ENCODE data around the gene PARS2.

PARS2 gene

DNA sequence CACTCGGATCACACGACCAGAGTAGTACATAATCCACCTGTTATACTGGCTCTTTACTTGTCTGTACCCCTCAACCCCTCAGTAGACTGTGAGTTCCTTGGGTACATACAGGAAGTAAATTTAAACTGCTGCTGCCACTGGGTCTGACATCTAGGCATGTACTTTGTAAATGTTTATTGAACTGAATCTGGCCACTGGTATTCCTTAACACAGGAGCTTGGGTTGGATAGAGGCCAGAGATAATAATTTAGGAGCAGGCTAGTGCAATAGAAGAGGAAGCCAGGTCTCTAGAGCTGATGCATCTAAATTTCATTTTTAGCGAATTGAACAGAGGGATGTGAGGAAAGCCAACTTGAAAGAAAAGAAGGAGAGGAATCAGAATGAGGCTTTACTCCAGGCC is 36.3 kb downstream of the PARS2 start:
- H3K4me3 ChIP-seq (ENCODE audit: low read depth, low read length): no peak overlapping the region
- TF ChIP-seq, protein P1, sequence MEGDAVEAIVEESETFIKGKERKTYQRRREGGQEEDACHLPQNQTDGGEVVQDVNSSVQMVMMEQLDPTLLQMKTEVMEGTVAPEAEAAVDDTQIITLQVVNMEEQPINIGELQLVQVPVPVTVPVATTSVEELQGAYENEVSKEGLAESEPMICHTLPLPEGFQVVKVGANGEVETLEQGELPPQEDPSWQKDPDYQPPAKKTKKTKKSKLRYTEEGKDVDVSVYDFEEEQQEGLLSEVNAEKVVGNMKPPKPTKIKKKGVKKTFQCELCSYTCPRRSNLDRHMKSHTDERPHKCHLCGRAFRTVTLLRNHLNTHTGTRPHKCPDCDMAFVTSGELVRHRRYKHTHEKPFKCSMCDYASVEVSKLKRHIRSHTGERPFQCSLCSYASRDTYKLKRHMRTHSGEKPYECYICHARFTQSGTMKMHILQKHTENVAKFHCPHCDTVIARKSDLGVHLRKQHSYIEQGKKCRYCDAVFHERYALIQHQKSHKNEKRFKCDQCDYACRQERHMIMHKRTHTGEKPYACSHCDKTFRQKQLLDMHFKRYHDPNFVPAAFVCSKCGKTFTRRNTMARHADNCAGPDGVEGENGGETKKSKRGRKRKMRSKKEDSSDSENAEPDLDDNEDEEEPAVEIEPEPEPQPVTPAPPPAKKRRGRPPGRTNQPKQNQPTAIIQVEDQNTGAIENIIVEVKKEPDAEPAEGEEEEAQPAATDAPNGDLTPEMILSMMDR (IDR thresholded peaks at IDR 0.05; ENCODE audit: low read depth, low read length, missing control alignments): no peak
- no peak for DNase-seq (ENCODE audit: low read depth)

DNA sequence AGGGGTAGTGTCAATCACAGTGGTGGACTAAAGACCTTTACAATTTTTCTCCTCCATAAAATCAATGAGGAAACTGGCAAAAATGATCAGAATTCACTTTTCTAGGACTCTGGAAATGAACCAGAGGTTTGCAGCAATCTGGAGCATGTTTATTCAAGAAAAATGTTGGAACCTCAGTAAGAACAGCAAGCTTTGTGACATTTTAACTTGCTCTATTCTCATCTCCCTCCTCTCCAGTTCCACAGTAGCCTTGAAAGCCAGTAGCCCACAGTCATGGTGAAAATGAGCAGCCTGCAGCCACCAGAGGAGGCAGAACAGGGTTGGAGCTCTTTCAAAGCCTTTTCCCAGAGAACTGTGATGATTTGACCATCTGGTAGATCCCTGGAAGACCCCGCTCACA is 39.6 kb downstream of the PARS2 start:
- TF ChIP-seq, protein P1 (IDR thresholded peaks at IDR 0.05; ENCODE audit: low read depth, low read length, missing control alignments): no peak
- H3K4me3 ChIP-seq (ENCODE audit: low read depth, low read length): no peak overlapping the region
- no peak for DNase-seq (ENCODE audit: low read depth)

DNA sequence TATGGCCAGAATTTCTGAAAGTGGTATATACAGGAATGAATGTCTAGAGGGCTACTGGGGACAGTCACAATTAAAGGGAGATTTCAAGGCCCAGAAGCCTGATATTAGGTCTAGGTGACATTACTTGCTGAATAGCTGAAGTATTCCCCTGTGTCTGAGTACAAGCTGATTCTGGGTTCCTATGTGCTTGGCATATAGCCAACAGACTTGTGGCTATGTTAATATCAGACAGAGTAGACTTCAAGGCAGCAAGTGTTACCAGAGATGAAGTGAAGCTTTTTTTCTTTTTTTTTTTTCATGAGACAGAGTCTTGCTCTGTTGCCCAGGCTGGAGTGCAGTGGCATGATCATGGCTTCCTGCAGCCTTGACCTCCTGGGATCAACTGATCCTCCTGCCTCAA is 40.3 kb downstream of the PARS2 start:
- no peak for DNase-seq (ENCODE audit: low read depth)
- TF ChIP-seq, protein P1 (IDR thresholded peaks at IDR 0.05; ENCODE audit: low read depth, low read length, missing control alignments): no peak
- no peak overlapping the region for H3K4me3 ChIP-seq (ENCODE audit: low read depth, low read length)

DNA sequence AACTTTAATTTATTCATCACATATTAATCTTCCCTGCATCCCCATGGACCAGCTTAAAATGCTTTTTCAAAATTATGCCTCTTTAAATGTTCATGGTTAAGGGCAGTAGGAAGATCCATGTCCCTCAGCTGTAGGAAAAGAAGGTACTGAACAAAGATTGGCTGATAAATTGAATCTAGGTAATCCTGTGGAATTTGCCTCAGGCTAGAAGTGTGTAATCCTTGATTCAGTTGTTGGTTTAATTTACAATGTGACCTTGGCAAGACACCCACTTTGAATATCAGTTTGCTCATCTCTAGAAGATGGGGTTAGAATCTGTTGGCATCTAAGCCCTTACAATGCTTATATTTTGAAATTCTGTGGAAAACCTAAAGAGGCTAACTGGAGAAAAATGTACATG is 42.6 kb downstream of the PARS2 start:
- TF ChIP-seq, protein P1 (IDR thresholded peaks at IDR 0.05; ENCODE audit: low read depth, low read length, missing control alignments): no peak
- no peak for DNase-seq (ENCODE audit: low read depth)
- H3K4me3 ChIP-seq (ENCODE audit: low read depth, low read length): no peak overlapping the region

DNA sequence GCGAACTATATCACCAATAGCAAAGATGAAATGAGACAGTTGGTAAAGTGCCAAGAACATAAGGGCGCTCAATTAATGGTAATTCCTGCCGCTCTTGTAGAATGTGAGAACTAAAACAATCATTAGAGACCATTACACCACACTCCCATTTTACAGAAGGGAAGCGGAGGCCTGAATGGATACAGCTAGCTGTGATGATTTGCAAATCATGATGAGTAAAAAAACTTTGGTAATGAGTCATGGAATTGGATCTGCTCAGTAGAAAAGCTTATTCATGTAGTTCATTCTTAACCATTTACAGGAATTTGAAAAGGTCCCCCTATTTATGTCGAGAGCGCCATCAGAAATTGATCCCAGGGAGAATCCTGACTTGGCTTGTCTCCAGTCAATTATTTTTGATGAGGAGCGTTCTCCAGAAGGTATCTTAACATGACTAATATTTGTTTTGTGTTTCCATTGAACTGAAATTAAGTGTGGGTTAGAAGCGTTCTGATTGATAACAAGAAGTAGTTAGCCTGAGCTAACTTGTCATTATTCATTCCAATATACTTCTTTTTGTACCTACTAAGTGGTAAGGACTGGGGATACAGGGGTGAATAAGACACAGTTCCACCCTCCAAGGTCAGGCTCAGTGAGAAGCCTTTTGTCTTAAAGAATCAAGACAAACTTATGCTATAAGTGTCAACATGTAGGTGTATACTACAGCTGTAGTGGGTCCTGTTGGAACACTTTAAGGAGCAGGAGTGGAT is 47.9 kb downstream of the PARS2 start:
- DNase-seq (ENCODE audit: low read depth): peak; percentile 13
- H3K4me3 ChIP-seq (ENCODE audit: low read depth, low read length): peak overlapping the region; percentile 96
- TF ChIP-seq, protein P1 (IDR thresholded peaks at IDR 0.05; ENCODE audit: low read depth, low read length, missing control alignments): no peak

DNA sequence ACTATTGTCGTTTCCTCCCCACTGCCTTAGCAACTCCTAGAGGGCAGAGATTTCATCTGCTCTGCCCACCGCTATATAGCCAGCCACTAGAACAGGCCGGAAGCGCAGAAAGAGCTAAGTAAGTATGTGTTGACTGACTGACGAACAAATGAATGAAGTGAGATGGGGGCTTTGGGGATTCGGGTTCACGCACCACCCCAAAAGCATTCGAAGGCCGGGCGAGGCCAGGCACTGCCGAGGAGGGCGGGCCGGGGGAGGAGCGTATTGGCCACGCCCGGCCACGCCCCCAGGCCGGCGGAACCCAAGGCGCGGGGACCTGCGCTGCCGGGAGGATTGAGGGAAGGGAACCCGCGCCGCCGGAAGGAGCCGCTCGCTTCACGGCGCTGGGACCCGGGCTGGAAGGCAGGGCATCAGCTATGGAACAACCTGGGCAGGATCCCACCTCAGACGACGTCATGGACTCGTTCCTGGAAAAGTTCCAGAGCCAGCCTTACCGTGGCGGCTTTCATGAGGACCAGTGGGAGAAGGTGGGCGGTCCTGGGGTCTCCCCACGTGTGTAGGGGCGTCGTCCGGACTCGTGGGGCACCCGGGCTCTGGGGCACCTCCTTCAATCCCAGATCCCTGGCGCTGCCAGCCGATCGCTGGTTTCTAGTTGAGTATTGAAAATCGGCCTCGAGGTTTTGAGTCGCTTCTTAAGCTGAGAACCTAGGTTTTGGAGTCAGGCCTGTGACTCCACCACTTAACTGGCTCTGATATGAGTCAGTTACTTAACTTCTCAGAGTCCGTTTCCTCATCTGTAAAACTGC is 48.6 kb downstream of the PARS2 start, which contains the start of gene TTC4:
TSS of gene TTC4 (plus strand) at position 369 of the 806 bp plus-strand sequence. CDS start at position 417, 48 bp downstream.
- TF ChIP-seq, protein P1 (IDR thresholded peaks at IDR 0.05; ENCODE audit: low read depth, low read length, missing control alignments): no peak
- peak within 1 kb of the TSS; percentile 96 for H3K4me3 ChIP-seq (ENCODE audit: low read depth, low read length)
- peak; percentile 27 for DNase-seq (ENCODE audit: low read depth)
